ENCODE results near the gene RHOB.
A peak's percentile ranks its signal among the peaks of the same experiment; 100 is the strongest.
"Not testable (repeated sequence)": the region's sequence is repeated elsewhere in the genome, so short reads cannot be mapped to it uniquely, and the experiment has no call there.

RHOB gene

DNA sequence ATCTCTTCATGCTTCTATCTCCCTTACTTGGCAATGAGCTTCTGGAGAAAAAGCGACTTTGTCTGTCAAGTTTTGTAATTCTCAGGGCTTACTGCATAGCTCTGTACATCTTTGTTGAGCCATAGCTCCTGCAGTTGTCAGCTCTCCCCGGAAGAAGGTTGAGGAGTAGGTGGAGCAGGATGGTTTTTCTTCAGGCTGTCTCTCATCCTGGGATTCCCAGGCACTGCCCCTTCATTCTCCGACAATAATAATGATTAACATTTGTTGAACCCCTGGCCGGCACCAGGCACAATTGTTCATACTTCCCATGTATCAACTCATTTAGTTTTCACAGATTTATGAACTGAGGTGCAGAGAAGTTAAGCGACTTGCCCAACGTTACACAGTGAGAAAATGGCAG, 23.5 kb upstream of the RHOB start:
- no peak for DNase-seq

DNA sequence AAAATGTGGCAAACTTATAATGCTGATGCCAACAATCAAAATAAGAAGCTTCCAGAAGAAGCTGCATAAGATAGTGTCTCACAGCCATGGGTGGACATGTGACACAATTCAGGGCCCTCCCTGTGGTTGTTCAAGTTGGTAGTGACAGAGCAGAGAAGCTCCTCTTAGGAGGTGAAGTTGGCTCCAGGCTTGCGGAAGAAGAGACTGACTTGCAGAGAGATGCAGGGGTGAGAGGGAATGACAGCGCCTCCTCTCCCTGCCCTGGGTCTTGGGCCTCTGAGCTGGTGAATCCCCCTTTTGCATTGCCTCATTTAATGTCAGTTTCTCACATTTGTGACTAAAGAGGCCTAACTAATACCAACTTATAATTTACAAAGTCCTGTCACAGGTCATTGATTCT, 23.0 kb upstream of the RHOB start:
- DNase-seq: peak in 1 of 2 donors; percentile 25

DNA sequence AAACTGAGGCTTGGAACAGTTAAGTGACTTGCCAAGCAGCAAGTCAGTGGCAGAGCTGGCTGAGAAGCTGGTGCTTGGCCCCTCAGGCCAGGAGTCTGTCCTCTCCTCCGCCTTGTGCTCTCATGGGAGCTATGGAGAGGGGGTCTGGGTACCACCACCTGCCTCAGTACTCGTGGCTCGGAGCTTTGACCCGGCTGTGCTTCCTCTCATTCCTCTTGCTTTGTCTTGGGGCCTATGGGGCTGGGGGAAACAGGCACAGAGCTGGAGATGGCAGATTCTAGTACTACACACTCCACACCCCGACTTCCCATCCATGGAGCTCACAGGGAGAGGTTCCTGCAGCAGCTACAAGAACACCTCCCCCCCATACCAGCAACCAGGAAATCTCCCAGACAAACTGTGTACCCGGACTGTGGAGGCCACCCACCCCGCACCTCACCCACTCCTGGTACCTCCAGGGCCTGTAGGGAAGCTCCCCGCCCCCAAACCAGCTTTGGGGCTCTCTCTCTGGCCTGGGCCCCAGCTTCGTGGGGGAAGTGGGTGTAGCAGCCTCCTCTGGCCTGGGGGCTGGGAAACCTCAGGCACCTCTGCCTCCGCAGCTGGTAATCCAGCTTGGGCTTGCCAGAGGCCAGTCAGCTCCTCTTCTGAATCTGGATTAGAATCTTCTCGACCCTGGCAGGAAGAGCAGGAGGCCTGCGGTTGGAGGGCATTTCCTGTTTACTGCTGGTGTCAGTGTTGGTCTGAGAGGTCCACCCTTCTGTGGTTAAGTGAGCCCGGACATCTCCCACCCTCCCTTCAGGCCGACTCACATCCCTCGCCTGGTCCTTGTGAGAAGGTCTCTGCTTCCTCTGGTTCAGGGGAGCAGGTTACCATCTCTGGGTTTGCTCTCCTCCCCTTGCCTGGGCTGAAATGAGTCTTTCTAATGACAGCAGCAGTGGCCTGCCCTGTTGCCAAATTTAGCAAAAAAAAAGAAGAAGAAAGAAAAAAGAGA, 22.3 kb upstream of the RHOB start:
- peak in 1 of 2 donors; percentile 46 for DNase-seq

DNA sequence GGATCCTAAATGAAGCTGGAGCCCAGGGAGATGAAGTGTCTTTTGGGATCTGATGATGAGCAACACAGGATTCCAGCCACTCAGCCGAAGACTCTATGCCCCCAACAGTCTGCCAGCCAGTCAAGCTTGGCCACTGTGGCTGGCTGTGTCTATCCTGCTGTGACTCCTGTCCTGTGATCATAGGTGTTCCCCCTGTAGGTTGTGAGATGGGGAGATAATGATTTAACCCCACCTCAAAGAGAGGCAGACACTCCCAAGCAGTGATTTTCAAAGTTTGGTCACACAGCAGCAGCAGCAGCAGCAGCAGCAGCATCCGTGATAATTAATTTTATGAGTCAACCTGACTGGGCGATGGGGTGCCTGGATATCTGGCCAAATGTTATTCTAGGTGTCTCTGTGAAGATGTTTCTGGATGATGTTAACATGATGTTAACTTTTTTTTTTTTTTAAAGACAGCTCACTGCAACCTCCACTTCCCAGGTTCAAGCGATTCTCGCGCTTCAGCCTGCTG, 21.4 kb upstream of the RHOB start:
- no peak for DNase-seq

DNA sequence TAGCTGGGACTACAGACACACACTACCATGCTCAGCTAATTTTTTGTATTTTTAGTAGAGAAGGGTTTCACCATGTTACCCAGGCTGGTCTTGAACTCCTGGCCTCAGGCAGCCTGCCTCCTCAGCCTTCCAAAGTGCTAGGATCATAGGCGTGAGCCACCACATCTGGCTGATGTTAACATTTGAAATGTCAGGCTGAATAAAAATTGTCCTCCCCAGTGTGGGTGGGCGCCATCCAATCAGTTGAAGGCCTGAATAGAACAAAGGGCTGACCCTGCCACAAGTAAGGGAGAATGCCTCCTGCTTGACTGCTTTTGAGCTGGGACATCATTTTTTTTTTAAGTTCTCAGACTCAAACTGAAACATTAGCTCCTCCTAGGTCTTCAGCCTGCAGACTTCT, 21.0 kb upstream of the RHOB start:
- DNase-seq: no peak

DNA sequence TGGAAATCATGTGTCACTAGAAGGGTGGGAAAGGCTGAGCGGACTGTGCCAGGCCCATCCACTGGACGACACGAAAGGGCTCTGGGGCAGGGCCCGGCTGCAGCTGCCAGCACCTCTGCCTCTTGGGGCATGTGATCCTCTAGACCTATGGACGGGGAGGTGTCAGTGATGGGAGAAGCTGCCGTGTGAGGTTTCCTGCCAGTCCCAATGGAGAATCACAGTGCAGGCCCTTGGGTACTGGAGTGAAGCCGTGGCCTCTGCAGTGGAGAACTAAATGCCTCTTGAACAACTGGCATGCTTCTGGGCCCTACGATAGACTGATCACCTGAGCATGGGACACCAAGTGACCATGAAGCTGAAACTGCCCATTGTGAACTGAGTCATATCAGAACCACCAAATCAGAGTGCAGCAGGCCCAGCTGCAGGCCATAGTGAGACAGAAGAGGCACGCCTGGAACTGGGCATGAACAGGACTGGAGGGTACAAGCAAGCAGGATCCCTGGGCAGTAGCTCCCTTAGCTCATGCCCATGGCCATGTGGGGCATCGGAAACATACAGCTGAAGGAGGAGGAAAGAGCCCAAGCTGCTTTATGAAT, 18.8 kb upstream of the RHOB start:
- DNase-seq: no peak

DNA sequence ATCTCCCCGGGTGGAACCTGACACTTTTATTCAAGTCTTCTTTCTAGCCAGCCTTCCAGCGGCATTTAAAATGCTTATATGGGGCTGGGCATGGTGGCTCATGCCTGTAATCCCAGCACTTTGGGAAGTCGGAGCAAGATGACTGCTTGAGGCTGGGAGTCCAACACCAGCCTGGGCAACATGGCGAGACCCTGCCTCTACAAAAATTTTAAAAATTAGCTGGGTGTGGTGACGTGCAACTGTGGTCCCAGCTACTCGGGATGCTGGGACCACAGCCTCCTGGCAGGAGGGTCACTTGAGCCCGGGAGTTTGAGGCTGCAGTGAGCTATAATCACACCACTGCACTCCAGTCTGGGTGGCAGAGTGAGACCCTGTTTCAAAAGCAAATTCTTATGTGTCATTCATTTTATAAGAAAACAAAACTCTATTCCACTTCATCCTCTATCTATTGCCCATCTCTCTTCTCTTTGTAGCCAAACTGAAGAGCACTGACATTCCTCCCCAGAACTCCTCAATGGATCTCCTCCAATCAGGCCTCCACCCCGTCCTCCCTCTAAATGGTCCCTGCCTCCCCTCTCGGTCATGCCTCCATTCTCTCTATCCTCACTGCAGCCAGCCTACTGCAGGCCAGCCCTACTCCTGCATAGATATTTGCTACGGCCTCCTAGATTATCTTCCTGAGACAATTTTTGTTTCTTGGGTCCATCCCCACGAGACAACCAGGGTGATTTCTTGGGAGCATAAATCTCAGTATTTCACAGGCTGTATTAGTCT, 18.0 kb upstream of the RHOB start:
- DNase-seq: no peak

DNA sequence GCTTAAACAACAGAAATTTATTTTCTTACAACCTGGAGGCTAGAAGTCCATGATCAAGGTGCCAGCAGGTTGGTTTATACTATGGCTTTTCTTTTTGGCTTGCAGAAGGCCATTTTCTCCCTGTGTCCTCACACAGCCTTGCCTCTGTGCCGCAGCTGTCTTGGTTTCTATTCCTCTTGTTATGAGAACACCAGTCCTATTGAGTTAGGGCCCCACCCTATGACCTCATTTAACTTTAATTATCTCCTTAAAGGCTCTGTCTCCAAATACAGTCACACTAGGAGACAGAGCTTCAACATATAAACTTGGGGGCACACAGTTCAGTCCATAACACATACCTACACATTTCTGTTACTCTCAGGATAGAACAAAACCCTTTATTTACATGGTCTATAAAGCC, 17.3 kb upstream of the RHOB start:
- peak; percentile 77 to 91 for DNase-seq

DNA sequence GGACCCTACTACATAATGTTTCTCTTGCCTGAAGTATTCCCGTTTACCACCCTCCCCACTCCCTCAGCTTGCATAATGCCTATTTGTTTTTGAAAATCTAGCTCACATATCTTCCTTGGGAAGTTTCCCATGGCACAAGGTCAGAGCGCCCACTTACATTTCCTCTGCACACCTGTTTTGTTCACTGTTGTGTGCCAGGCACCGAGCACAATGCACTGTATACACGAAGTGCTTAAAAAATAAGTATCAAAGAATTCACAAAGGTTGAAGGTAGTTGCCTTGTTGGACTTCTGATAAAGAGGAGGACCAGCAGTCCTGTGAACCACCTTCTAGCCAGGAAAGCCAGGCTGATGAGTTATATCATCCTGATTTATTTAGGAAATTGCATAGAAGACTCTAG, 16.8 kb upstream of the RHOB start:
- no peak for DNase-seq

DNA sequence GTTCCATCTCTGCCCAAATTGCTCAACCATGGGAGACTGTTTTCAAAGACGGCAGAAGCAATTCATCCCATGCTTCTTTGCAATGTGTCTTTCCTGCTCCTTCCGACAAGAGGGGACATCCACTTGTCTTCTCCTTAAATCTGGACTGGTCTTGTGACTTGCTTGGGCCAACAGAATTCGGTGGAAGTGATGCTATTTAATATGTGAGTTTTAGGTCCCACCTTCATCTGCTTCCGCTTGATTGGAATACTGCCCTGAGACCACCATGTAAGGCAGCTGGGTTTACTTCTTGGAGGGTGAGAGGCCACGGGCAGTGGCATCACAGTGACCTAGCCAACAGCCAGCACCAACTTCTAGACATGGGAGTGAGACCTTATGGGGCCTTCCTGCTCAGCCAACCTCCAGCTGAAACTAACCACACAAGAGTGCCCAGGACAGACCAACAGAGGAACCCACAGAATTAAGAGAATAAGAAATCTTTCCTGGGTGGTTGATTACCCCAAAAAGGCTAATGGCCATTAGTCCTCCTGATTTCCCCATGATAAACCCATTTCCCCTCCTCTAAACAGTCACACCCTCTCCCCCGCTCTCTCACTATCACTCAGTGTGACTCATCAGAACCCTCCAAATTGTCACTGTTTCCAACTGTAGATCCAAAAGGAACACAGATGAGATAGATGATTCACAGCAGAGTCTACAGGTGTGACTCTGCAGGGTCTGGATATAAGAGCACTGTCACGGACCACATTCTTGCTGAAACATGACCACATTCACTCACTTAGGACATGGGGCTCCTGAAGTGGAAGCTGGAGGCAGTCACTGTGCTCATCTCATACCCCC, 16.2 kb upstream of the RHOB start:
- DNase-seq: peak in 1 of 2 donors; percentile 68

DNA sequence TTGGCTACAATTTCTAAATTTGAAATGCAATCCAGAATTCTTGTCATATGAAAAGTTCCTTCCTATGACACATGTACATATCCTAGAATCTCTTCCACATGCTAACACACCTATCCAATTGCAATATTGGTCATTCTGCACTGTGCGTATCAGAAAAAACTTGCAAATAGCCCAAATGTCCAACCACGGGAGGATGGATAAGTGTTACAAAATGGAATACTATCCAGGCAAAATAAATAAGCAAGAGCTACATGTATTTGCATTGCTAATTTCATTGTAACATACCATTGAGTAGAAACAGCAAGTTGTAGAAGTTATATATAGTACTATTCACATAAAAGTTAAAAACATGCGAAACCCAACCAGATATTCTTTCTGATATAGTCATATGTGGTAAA, 15.6 kb upstream of the RHOB start:
- DNase-seq: no peak

DNA sequence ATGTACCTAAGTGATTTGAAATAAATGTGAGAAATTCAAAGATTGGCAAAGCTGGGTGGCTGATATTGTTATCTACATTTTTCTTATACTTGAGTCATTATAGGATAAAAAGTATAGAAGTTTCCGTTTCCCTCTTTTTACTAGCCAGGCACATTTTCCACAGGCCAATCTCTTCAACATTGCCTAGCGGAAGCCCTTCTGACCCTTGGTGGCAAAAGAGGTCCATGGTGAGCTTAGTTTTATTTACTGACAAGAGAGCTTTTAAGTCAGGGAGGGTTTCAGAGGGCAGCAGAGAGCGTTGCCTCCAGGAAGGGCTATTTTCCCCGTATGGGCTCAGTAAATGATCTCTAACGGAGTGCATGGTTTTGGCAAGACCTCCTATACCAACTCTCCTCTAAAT, 15.1 kb upstream of the RHOB start:
- DNase-seq: no peak

DNA sequence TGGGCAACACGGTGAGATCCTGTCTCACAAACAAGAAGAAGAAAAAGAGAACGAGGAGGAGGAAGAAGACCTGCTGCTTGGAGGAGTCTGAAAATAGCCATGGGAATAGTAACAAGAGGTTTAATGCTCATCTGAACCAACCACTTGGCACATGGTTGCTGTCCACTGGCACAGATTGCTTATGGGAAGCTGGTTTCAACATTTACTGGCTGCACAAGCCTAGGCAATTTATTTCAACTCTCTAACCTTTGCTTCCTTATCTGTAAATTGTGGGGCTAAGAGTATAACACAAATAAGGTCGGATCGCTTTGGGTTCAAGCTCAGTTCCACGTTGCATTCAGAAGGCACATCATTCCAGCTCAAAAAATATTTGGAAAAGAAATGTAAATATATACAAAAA, 14.2 kb upstream of the RHOB start:
- no peak for DNase-seq

DNA sequence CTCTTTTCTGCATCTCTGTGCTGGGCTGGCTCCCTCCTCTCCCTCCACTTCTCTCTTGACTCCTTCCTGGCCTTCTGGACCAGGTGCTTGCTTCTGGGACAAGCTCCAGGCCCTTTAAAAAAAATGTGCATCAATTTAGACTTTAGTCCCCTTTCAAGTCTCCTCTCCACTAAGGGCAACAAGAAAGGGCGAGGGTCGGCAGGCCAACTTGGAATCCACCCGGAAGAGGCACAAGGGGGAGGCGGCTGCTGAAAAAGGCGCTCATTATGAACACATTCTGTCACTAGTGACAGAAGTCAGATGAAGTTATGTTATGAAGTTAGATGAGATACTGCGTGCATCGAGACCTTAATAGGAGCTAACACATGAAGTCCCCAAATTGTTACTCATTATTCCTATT, 13.6 kb upstream of the RHOB start:
- DNase-seq: no peak

DNA sequence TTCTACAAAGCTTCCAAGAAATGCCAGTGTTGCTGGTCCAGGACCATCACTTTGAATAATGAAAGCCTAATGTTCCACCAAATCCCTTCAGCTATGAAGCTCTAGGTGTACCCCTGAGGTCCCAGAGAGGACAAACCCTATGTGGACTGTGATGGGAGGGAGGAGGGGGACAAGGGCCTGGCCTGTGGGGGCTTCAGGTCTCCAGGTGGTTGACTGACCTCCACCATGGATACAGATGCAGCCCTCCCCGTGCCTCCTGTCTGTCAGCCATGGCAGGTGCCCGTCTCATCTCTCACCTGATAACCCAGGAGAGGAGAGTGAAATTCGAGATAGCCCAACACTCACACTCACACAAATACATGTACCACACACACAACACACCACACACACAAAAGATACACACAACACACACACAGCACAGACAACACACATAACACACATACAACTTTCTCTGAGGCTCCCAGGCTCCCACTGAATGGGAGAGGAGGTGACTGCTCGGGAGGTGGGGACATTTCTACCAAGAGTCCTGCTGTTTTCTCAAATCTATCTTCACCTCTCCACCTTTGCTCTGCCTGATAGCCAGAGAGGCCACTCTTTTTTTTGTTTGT, 12.8 kb upstream of the RHOB start:
- no peak for DNase-seq

DNA sequence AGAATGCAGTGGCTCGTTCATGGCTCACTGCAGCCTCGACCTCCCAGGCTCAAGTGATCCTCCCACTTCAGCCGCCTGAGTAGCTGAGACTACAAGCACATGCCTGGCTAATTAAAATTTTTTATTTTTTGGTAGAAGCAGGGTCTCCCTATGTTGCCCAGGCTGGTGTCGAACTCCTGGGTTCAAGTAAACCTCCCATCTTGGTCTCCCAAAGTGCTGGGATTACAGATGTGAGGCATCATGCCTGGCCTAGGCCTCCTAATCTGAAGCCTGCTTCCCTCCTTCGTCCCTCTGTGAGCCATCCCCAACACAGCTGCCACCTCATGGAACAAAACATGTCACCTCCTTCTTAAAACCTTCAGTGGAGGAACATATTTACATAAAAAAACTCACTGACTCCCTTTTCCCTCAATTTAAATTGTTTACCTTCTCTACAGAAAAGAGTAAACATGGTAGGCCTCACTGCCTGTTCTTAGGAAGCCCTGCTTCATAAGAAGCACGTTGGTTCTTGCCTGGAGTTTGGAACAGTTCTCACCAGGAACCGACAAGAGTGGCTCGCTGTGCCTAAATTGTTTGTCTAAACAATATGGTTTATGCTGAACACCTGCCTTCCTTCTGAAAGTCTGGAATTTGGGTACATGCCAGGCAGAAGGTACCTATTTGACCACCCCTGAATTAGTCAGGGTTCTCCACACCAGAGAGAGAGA, 12.1 kb upstream of the RHOB start:
- no peak for DNase-seq

DNA sequence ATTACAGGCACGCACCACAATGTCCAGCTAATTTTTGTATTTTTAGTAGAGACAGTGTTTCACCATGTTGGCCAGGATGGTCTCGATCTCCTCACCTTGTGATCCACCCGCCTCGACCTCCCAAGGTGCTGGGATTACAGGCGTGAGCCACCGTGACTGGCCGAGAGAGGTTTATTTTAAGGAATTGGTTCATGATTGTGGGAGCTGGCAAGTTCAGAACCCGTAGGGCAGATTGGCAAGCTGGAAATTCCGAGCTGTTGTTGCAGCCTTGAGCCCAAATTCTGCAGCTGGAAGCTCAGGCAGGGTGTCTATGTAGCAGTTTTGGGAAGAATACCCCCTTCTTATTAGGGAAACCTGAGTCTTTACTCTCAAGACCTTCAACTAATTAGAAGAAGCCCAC, 11.4 kb upstream of the RHOB start:
- not testable (repeated sequence) for DNase-seq

DNA sequence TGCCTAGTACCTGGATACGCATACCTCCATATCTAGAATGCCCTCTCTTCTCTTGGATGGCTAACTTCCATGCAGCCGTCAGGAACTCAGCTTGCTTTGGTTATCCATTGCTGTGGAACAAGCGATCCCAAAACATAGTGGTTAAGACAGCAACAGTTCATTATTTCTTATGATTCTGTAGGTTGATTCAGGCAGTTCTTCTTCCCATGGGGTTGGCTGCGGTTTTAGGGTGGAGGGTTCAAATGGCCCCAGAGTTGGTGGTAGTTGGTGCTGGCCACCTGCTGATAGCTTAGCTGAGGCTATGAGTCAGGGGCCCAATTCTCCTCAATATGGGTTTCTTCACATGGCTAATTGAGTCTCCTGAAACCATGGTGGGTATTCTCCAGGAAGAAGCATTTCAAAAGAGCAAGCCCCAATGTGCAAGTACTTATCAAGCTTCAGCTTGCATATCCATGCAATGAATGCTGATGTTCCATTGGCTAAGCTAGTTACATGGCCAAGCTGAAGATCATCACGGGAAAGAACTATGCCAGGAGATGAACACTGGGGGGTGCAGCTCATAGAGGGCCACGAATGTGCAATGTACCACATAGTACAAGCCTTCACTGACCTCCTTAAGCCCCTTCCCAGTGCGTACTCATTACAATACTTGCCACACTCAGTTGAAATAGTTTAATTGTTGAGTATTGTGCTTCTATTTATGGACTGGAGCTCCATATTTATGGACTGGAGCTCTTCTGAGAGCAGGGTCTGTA, 10.0 kb upstream of the RHOB start:
- no peak for DNase-seq

DNA sequence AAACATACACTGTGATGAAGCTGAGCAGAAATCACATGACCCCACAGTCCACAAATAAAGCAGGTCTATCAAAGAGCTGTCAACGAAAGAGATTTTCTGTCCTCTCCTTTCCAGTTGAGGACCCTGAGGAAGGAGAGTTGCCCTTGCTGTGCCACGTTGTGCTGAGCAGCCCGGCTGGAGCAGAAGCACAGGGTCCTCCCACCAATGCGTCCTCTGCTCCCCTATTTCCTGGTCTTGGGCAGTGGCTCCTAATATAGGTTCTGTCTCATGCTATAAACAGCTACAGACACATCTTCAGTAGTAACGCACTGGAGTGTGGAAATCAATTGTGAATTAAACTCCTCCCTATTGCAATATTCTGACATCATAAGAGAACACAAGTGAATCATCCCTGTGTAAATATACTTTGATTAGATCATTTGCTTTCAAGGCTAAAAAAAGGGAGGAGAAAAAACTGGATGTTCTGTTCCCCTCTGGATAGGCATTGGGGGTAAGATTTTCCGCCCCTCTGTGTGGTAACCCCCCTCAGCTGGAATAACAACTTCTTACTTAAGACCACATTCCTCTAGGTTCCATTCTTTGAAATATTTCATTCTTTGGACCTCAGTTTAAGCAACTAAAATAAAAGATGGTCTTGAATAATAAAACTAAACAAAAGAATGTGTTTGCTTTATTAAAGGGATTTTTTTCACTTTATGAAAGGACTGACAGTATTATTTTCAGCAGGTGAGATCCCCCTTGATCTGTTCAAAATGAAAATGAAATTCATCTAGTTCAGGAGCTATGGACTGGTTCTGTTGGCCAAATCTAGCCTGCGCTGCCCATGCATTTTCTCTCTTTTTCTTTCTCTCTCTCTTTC, 8.3 kb upstream of the RHOB start:
- DNase-seq: peak; percentile 91 to 95

DNA sequence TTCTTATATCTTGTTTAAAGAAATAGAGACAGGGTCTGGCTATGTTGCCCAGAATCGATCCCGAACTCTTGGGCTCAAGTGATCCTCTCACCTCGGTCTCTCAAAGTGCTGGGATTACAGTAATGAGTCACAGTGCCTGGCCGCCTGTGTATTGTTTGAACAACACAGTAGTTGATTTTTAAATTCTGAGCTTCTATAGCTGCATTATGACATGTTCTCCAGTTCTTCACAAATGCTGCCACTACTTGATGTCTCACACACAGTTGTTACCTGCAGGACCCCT, 7.7 kb upstream of the RHOB start:
- DNase-seq: peak in 1 of 2 donors; percentile 49
